Measurements from ENCODE around the gene COMMD10. TPM values are rescaled to one million over a fixed set of nuclear protein-coding genes. Genes with fewer than 3 reads are reported as not detected.

Gene COMMD10
- total and polyA plus RNA-seq, 2 of the 8 experiments (the other 6 are each of a cell fraction or from before 2014, with no cell fraction given) = 16.5 to 43.4 TPM

- no peak overlapping the region for H3K14ac ChIP-seq (ENCODE audit: insufficient read length)
- H4K91ac ChIP-seq (replicated peaks; ENCODE audit: insufficient read length, low read length) = no peak overlapping the region
- H3K9me3 ChIP-seq (ENCODE audit: insufficient read depth in 2 of 2, low read depth in 1 of 2, low read length in 1 of 2) = no peaks in the 10 kb centered on the region
- no peak overlapping the region for H3K9ac ChIP-seq (replicated peaks in 1 of 4; ENCODE audit: extremely low read depth in 1 of 4, low read depth in 3 of 4, low read length in 3 of 4)
- no peaks in the 10 kb centered on the region for H3K4me1 ChIP-seq (replicated peaks in 1 of 4; ENCODE audit: control insufficient read depth in 3 of 4, insufficient read depth in 4 of 4, low read length in 3 of 4)
- H3K56ac ChIP-seq (replicated peaks; ENCODE audit: insufficient read length, low read depth, low read length) = no peak overlapping the region
- TF ChIP-seq MAFK (IDR thresholded peaks at IDR 0.05; ENCODE audit: low read depth, low read length) (no peak), SUZ12 (IDR thresholded peaks at IDR 0.05; ENCODE audit: low read length) (no peak), BACH1 (IDR thresholded peaks at IDR 0.05; ENCODE audit: low read length) (no peak), ATF3 (IDR thresholded peaks at IDR 0.05; ENCODE audit: insufficient read depth, low read depth, low read length) (no peak), HDAC6 (IDR thresholded peaks at IDR 0.05; ENCODE audit: low read depth, low read length) (no peak), RXRA (IDR thresholded peaks at IDR 0.05; ENCODE audit: insufficient read depth, low read depth, low read length) (no peak), KDM4A (IDR thresholded peaks at IDR 0.05; ENCODE audit: low read depth, low read length, severe bottlenecking) (no peak), TAF7 (optimal IDR thresholded peaks at IDR 0.05; ENCODE audit: borderline replicate concordance, low read depth, low read length) (no peak)
- no peak overlapping the region for H2BK12ac ChIP-seq (ENCODE audit: low read depth, low read length)
- no peak overlapping the region for H2BK15ac ChIP-seq (ENCODE audit: low read length)
- H3K4ac ChIP-seq (replicated peaks; ENCODE audit: insufficient read length, low read depth, low read length) = no peak overlapping the region
- FAIRE-seq (no peak), DNase-seq (ENCODE audit: low read depth in 1 of 2, low spot score in 2 of 2) (no peak)
- no peak overlapping the region for H3K4me2 ChIP-seq (ENCODE audit: insufficient read depth in 1 of 2, low read depth in 2 of 2, low read length in 2 of 2)
- 89% methylated on average over 3 of the region's 3 CpGs; no CpG with 5 or more reads in 1 of the 2 experiments for WGBS, 2 experiments (ENCODE audit: extremely low coverage in 1 of 2, insufficient coverage in 1 of 2, insufficient read length in 1 of 2, insufficient replicate concordance in 2 of 2, low coverage in 1 of 2, low lambda C conversion rate in 2 of 2, missing lambda C conversion rate in 1 of 2)
- H3K4me3 ChIP-seq (ENCODE audit: extremely low read depth in 1 of 4, insufficient read depth in 2 of 4, low read depth in 3 of 4, low read length in 4 of 4) = no peak overlapping the region
- no peaks in the 10 kb centered on the region for H3K27me3 ChIP-seq (replicated peaks in 1 of 4; ENCODE audit: control insufficient read depth in 3 of 4, extremely low read depth in 1 of 4, insufficient read depth in 3 of 4, low read length in 3 of 4)
- no peak overlapping the region for H3K18ac ChIP-seq (ENCODE audit: extremely low read depth, low read length)
- no peaks in the 10 kb centered on the region for H4K20me1 ChIP-seq (replicated peaks in 1 of 2; ENCODE audit: control insufficient read depth in 1 of 2, insufficient read depth in 2 of 2, low read length in 2 of 2)
- no peaks in the 10 kb centered on the region for H3K79me2 ChIP-seq (ENCODE audit: control insufficient read depth in 1 of 2, insufficient read depth in 2 of 2, low read length in 2 of 2)
- ChIA-PET POLR2A (ENCODE audit: partially characterized antibody) (no interaction called here), CTCF (ENCODE audit: partially characterized antibody) (interaction anchor here (0.8 to 1.5 kb wide), 2 partner anchors 24 to 61 kb away, joined by 3 to 4 read pairs; no protein-coding TSS in a partner anchor)
- H3K27ac ChIP-seq (ENCODE audit: low read depth, low read length) = no peak overlapping the region
- H2AK5ac ChIP-seq (ENCODE audit: low read depth, low read length) = no peak overlapping the region
- no peaks in the 10 kb centered on the region for H3K36me3 ChIP-seq (ENCODE audit: control insufficient read depth in 2 of 4, insufficient read depth in 4 of 4, low read length in 3 of 4)
- no peaks in the 10 kb centered on the region for H3K23me2 ChIP-seq (ENCODE audit: low read depth, low read length)
- H2BK5ac ChIP-seq (ENCODE audit: low read depth, low read length) = no peak overlapping the region
- H2BK20ac ChIP-seq (ENCODE audit: low read length) = no peak overlapping the region
- H3K79me1 ChIP-seq (ENCODE audit: low read depth, low read length) = no peaks in the 10 kb centered on the region
- no peak overlapping the region for H2BK120ac ChIP-seq (replicated peaks; ENCODE audit: low read depth, low read length)
- no peak overlapping the region for H2AFZ ChIP-seq (ENCODE audit: low read length)
- H4K8ac ChIP-seq (ENCODE audit: extremely low read depth, insufficient read depth, low read length) = no peak overlapping the region
- H4K5ac ChIP-seq (ENCODE audit: insufficient read length, low read depth, low read length) = no peak overlapping the region
- no peak overlapping the region for H3K23ac ChIP-seq (ENCODE audit: insufficient read length)
Measured at GRCh38 chr5:116044073-116044472, 40.8 kb upstream of the COMMD10 start.

All from H1 (cell line).